B cell (primary cell): ENCODE measurements around the gene KRTAP21-2. TPM values are rescaled to one million over a fixed set of nuclear protein-coding genes. Genes with fewer than 3 reads are reported as not detected.

ENCODE experiments used
- ATAC-seq: fragments of 200-7000 bp; cut with Tn5 transposase; one replicate; pipeline ENCODE4 v1.10.0; 2021; ENCODE audit warnings: low read depth, mild to moderate bottlenecking, moderate number of reproducible peaks, moderate library complexity
- CTCF ChIA-PET: fragments of 350-600 bp; sonication (Branson Sonifier 250); formaldehyde crosslinking; loops from one replicate; lab custom pipeline; 2021; ENCODE audit warnings: antibody characterized with exemption, inconsistent platforms; lab: Charles Lee
- POLR2A ChIA-PET: fragments of 350-600 bp; sonication (Branson Sonifier 250); formaldehyde crosslinking; loops from one replicate; lab custom pipeline; 2021; ENCODE audit warnings: antibody characterized with exemption; lab: Charles Lee
- DNase-seq: peaks from one replicate; pipeline ENCODE4 v3.0.0; 2013
- H2AFZ ChIP-seq: 2 replicates; pipeline ENCODE4 v1.6.1; 2012; ENCODE audit warnings: mild to moderate bottlenecking, low read depth, low read length; ENCODE audit not compliant: insufficient read depth, poor library complexity, severe bottlenecking
- H3K27ac ChIP-seq, 2 donors: 1 replicate in 1 of 2; 2 replicates in 1 of 2; pipeline ENCODE4 v1.5.1; 2012 to 2013; ENCODE audit warnings: low read length in 2 of 2, mild to moderate bottlenecking in 2 of 2, moderate library complexity in 1 of 2
- H3K27me3 ChIP-seq, 4 experiments: fragments of 200-600 bp in 1 of 4; sonication (generic) in 1 of 4; replicated peaks in 1 of 4; 1 replicate in 2 of 4; 2 replicates in 2 of 4; pipeline versions ENCODE4 v1.6.1 to v1.7.0; 2013 to 2016; ENCODE audit warnings: low read length in 3 of 4, mild to moderate bottlenecking in 2 of 4, mixed read lengths in 1 of 4, moderate library complexity in 1 of 4; ENCODE audit not compliant: insufficient read depth in 4 of 4, control insufficient read depth in 3 of 4; ENCODE audit errors: control extremely low read depth in 1 of 4
- H3K36me3 ChIP-seq, 2 experiments: replicated peaks in 1 of 2; 1 replicate in 1 of 2; 2 replicates in 1 of 2; pipeline versions ENCODE4 v1.6.1 to v1.7.1; 2013; ENCODE audit warnings: low read length in 1 of 2; ENCODE audit not compliant: insufficient read depth in 2 of 2, control insufficient read depth in 1 of 2; ENCODE audit errors: control extremely low read depth in 1 of 2, extremely low read depth in 1 of 2
- H3K4me1 ChIP-seq, 2 donors: fragments of 200-600 bp in 1 of 2; sonication (generic) in 1 of 2; 1 replicate in 1 of 2; 2 replicates in 1 of 2; pipeline versions ENCODE4 v1.5.1 to v1.6.1; 2013 to 2017; ENCODE audit warnings: low read length in 2 of 2; ENCODE audit not compliant: control insufficient read depth in 2 of 2, insufficient read depth in 2 of 2
- H3K4me2 ChIP-seq: replicated peaks from 2 replicates; pipeline ENCODE3; 2012; ENCODE audit warnings: mild to moderate bottlenecking, low read depth, low read length; ENCODE audit not compliant: poor library complexity, severe bottlenecking
- H3K4me3 ChIP-seq, 5 experiments: fragments of 200-600 bp in 1 of 5; sonication (generic) in 1 of 5; 1 replicate in 3 of 5; 2 replicates in 2 of 5; pipeline versions ENCODE4 v1.5.1 to v1.7.0; 2011 to 2016; ENCODE audit warnings: low read length in 4 of 5, mild to moderate bottlenecking in 4 of 5, low read depth in 2 of 5, control low read depth in 1 of 5, moderate library complexity in 1 of 5; ENCODE audit not compliant: insufficient read depth in 1 of 5; ENCODE audit errors: control extremely low read depth in 1 of 5, extremely low read depth in 1 of 5
- H3K79me2 ChIP-seq: fragments of 200-600 bp; sonication (generic); one replicate; pipeline ENCODE4 v1.6.0; 2016; ENCODE audit warnings: low read length; ENCODE audit not compliant: control insufficient read depth, insufficient read depth
- H3K9ac ChIP-seq: fragments of 200-600 bp; sonication (generic); 2 replicates; pipeline ENCODE4 v1.6.1; 2017; ENCODE audit warnings: mild to moderate bottlenecking, low read length, moderate library complexity
- H3K9me3 ChIP-seq, 3 donors: one replicate each; pipeline versions ENCODE4 v1.6.1 to v1.7.1; 2013; ENCODE audit warnings: low read length in 2 of 3; ENCODE audit not compliant: control insufficient read depth in 2 of 3, insufficient read depth in 1 of 3; ENCODE audit errors: control extremely low read depth in 1 of 3
- H4K20me1 ChIP-seq: 2 replicates; pipeline ENCODE4 v1.6.0; 2012; ENCODE audit warnings: mild to moderate bottlenecking, low read length; ENCODE audit not compliant: insufficient read depth, control insufficient read depth, poor library complexity, severe bottlenecking
- H3K27ac Mint-ChIP-seq: one replicate; pipeline ENCODE4 v1.8.0; 2021; ENCODE audit warnings: mixed read lengths
- H3K27me3 Mint-ChIP-seq: one replicate; pipeline ENCODE4 v1.8.0; 2021; ENCODE audit warnings: mixed read lengths
- H3K4me1 Mint-ChIP-seq: one replicate; pipeline ENCODE4 v1.8.0; 2021; ENCODE audit warnings: mixed read lengths
- H3K4me3 Mint-ChIP-seq: one replicate; pipeline ENCODE4 v1.8.0; 2021; ENCODE audit warnings: mixed read lengths
- H3K9me3 Mint-ChIP-seq: one replicate; pipeline ENCODE4 v1.8.0; 2022; ENCODE audit warnings: mixed read lengths; ENCODE audit not compliant: insufficient read depth
- CTCF ChIP-seq: fragments of 200-600 bp; IDR thresholded peaks from one replicate; pipeline ENCODE4 v1.8.0; 2022; ENCODE audit warnings: antibody characterized with exemption, mild to moderate bottlenecking
- EZH2 ChIP-seq: IDR thresholded peaks from 2 replicates; pipeline ENCODE4 v1.6.1; 2012; ENCODE audit warnings: borderline replicate concordance, low read depth, mild to moderate bottlenecking, moderate library complexity, low read length; ENCODE audit not compliant: insufficient read depth, poor library complexity, severe bottlenecking
- intact Hi-C: fragments of 100-400 bp; cut with micrococcal nuclease; formaldehyde crosslinking; loops from one replicate; pipeline ENCODE4 v1.10.0; 2022
- polyA plus RNA-seq: library from polyadenylated mRNA; depleted of rRNA; stranded (reverse); fragments of >200 nt; gene quantifications from 2 replicates; pipeline ENCODE4 v1.2.3, GENCODE V29; 2012
- small RNA-seq: library from RNA; depleted of rRNA; stranded (forward); fragments of <200 nt; gene quantifications from one replicate; pipeline ENCODE3, GENCODE V24; 2012; ENCODE audit warnings: low replicate concordance, low read depth; ENCODE audit not compliant: insufficient read length
- total RNA-seq, 2 donors: library from RNA; stranded (reverse); fragments of 120-200 nt in 1 of 2; gene quantifications; 1 replicate in 1 of 2; 2 replicates in 1 of 2; pipeline versions ENCODE4 v1.2.3 to v1.2.4, GENCODE V29; 2013 to 2022

Gene KRTAP21-2
- total and polyA plus RNA-seq, 2 donors (not counting 1 experiment from before 2014, with no cell fraction given) = not detected

- H4K20me1 ChIP-seq = no peaks in the 10 kb centered on the region
- TF ChIP-seq CTCF = no peak
- TF ChIP-seq EZH2 = no peak
- H3K9ac ChIP-seq = no peak overlapping the region
- H3K36me3 ChIP-seq = no peaks in the 10 kb centered on the region
- no peak overlapping the region for H2AFZ ChIP-seq
- intact Hi-C loops = no loop called here
- no peak overlapping the region for H3K4me2 ChIP-seq
- no peaks in the 10 kb centered on the region for H3K9me3 Mint-ChIP-seq
- H3K4me1 Mint-ChIP-seq = no peaks in the 10 kb centered on the region
- no peaks in the 10 kb centered on the region for H3K27me3 ChIP-seq
- H3K27ac ChIP-seq = no peak overlapping the region
- DNase-seq = no peak
- no peaks in the 10 kb centered on the region for H3K4me1 ChIP-seq
- no peak for ATAC-seq
- no peaks in the 10 kb centered on the region for H3K79me2 ChIP-seq
- no peaks in the 10 kb centered on the region for H3K27me3 Mint-ChIP-seq
- CTCF ChIA-PET = no interaction called here
- no peaks in the 10 kb centered on the region for H3K9me3 ChIP-seq
- POLR2A ChIA-PET = no interaction called here
- no peak overlapping the region for H3K4me3 ChIP-seq
- H3K4me3 Mint-ChIP-seq = no peak overlapping the region
- H3K27ac Mint-ChIP-seq = no peak overlapping the region
These were observed 39.6 kb downstream of the KRTAP21-2 start for GRCh38 chr21:30707409-30707808.

Small RNA genes within 50 kb of the gene (small RNA-seq; reads per million reads assigned to genes)
- not detected for gene AP000244.1
- not detected for gene KRTAP21-3

Other genes starting within 250 kb of the KRTAP21-2 start
- gene KRTAP19-5, start 245.1 kb downstream of the KRTAP21-2 start, total RNA-seq = not detected in 2 replicates
- gene KRTAP19-5, start 245.1 kb downstream of the KRTAP21-2 start, polyA plus RNA-seq = not detected in 2 replicates
- not detected in 2 replicates for gene KRTAP19-6, start 205.4 kb downstream of the KRTAP21-2 start, total RNA-seq
- not detected in 2 replicates for gene KRTAP19-6, start 205.4 kb downstream of the KRTAP21-2 start, polyA plus RNA-seq
- not detected in 2 replicates for gene KRTAP19-7, start 185.9 kb downstream of the KRTAP21-2 start, total RNA-seq
- gene KRTAP19-7, start 185.9 kb downstream of the KRTAP21-2 start, polyA plus RNA-seq = not detected in 2 replicates
- not detected in 2 replicates for gene KRTAP22-2, start 156.9 kb downstream of the KRTAP21-2 start, total RNA-seq
- gene KRTAP22-2, start 156.9 kb downstream of the KRTAP21-2 start, polyA plus RNA-seq = not detected in 2 replicates
- gene KRTAP6-3, start 154.8 kb downstream of the KRTAP21-2 start, total RNA-seq = not detected in 2 replicates
- not detected in 2 replicates for gene KRTAP6-3, start 154.8 kb downstream of the KRTAP21-2 start, polyA plus RNA-seq
- not detected in 2 replicates for gene KRTAP6-2, start 148.4 kb downstream of the KRTAP21-2 start, total RNA-seq
- not detected in 2 replicates for gene KRTAP6-2, start 148.4 kb downstream of the KRTAP21-2 start, polyA plus RNA-seq
- gene KRTAP22-1, start 146.2 kb downstream of the KRTAP21-2 start, total RNA-seq = not detected in 2 replicates
- gene KRTAP22-1, start 146.2 kb downstream of the KRTAP21-2 start, polyA plus RNA-seq = not detected in 2 replicates
- gene KRTAP6-1, start 133.3 kb downstream of the KRTAP21-2 start, total RNA-seq = not detected in 2 replicates
- not detected in 2 replicates for gene KRTAP6-1, start 133.3 kb downstream of the KRTAP21-2 start, polyA plus RNA-seq
- gene KRTAP20-1, start 130.8 kb downstream of the KRTAP21-2 start, total RNA-seq = not detected in 2 replicates
- not detected in 2 replicates for gene KRTAP20-1, start 130.8 kb downstream of the KRTAP21-2 start, polyA plus RNA-seq
- not detected in 2 replicates for gene KRTAP20-4, start 126.6 kb downstream of the KRTAP21-2 start, total RNA-seq
- gene KRTAP20-4, start 126.6 kb downstream of the KRTAP21-2 start, polyA plus RNA-seq = not detected in 2 replicates
- not detected in 2 replicates for gene KRTAP20-2, start 112.1 kb downstream of the KRTAP21-2 start, total RNA-seq
- not detected in 2 replicates for gene KRTAP20-2, start 112.1 kb downstream of the KRTAP21-2 start, polyA plus RNA-seq
- gene KRTAP20-3, start 104.4 kb downstream of the KRTAP21-2 start, total RNA-seq = not detected in 2 replicates
- not detected in 2 replicates for gene KRTAP20-3, start 104.4 kb downstream of the KRTAP21-2 start, polyA plus RNA-seq
- gene KRTAP21-3, start 28.5 kb downstream of the KRTAP21-2 start, total RNA-seq = not detected in 2 replicates
- not detected in 2 replicates for gene KRTAP21-3, start 28.5 kb downstream of the KRTAP21-2 start, polyA plus RNA-seq
- gene KRTAP21-1, start 8.2 kb upstream of the KRTAP21-2 start, total RNA-seq = not detected in 2 replicates
- gene KRTAP21-1, start 8.2 kb upstream of the KRTAP21-2 start, polyA plus RNA-seq = not detected in 2 replicates
- not detected in 2 replicates for gene KRTAP8-1, start 66.0 kb upstream of the KRTAP21-2 start, total RNA-seq
- not detected in 2 replicates for gene KRTAP8-1, start 66.0 kb upstream of the KRTAP21-2 start, polyA plus RNA-seq
- gene KRTAP7-1, start 82.5 kb upstream of the KRTAP21-2 start, total RNA-seq = not detected in 2 replicates
- not detected in 2 replicates for gene KRTAP7-1, start 82.5 kb upstream of the KRTAP21-2 start, polyA plus RNA-seq
- not detected in 2 replicates for gene KRTAP11-1, start 134.3 kb upstream of the KRTAP21-2 start, total RNA-seq
- gene KRTAP11-1, start 134.3 kb upstream of the KRTAP21-2 start, polyA plus RNA-seq = not detected in 2 replicates